ENCODE data around the gene ISL1. TPM values are rescaled to one million over a fixed set of nuclear protein-coding genes. Genes with fewer than 3 reads are reported as not detected.
A peak's percentile ranks its signal among the peaks of the same experiment; 100 is the strongest.

The ISL1 gene
- not detected for total RNA-seq
- long read RNA-seq, donor 1: 0 reads
- long read RNA-seq, donor 2: 0 reads

- intact Hi-C loops (cut with DNase I): no loop called here
- DNase-seq (ENCODE audit: low spot score): peak; percentile 79
Measured at GRCh38 chr5:51383131-51384121, at the start of gene ISL1. Gene ISL1 (plus strand): TSS chr5:51383448. CDS start chr5:51383672, 224 bp downstream.

- intact Hi-C loops (cut with DNase I): no loop called here
- DNase-seq (ENCODE audit: low spot score): no peak
Measured at GRCh38 chr5:51336878-51337277, 46.4 kb upstream of the ISL1 start.

- no peak for DNase-seq (ENCODE audit: low spot score)
- intact Hi-C loops (cut with DNase I): no loop called here
Measured at GRCh38 chr5:51345106-51345505, 38.1 kb upstream of the ISL1 start.

GRCh38 chr5:51347157-51347556, 36.1 kb upstream of the ISL1 start:
- intact Hi-C loops (cut with DNase I): no loop called here
- no peak for DNase-seq (ENCODE audit: low spot score)

GRCh38 chr5:51347704-51348103, 35.5 kb upstream of the ISL1 start:
- no peak for DNase-seq (ENCODE audit: low spot score)
- intact Hi-C loops (cut with DNase I): no loop called here

- intact Hi-C loops (cut with DNase I): no loop called here
- DNase-seq (ENCODE audit: low spot score): no peak
Measured at GRCh38 chr5:51371052-51371451, 12.2 kb upstream of the ISL1 start.

- intact Hi-C loops (cut with DNase I): no loop called here
Measured at GRCh38 chr5:51373880-51374523, 9.2 kb upstream of the ISL1 start.

GRCh38 chr5:51375084-51375483, 8.2 kb upstream of the ISL1 start:
- no peak for DNase-seq (ENCODE audit: low spot score)
- intact Hi-C loops (cut with DNase I): no loop called here

More at GRCh38 chr5:51373880-51374523, 9.2 kb upstream of the ISL1 start:
- no peak for DNase-seq (ENCODE audit: low spot score)

- no peak for DNase-seq (ENCODE audit: low spot score)
- intact Hi-C loops (cut with DNase I): no loop called here
Measured at GRCh38 chr5:51376509-51376908, 6.7 kb upstream of the ISL1 start.

GRCh38 chr5:51377151-51378060, 5.8 kb upstream of the ISL1 start:
- intact Hi-C loops (cut with DNase I): no loop called here
- DNase-seq (ENCODE audit: low spot score): no peak

GRCh38 chr5:51378061-51378409, 5.2 kb upstream of the ISL1 start:
- intact Hi-C loops (cut with DNase I): no loop called here
- no peak for DNase-seq (ENCODE audit: low spot score)

- intact Hi-C loops (cut with DNase I): no loop called here
- DNase-seq (ENCODE audit: low spot score): no peak
Measured at GRCh38 chr5:51378448-51379330, 4.6 kb upstream of the ISL1 start.

- DNase-seq (ENCODE audit: low spot score): no peak
- intact Hi-C loops (cut with DNase I): no loop called here
Measured at GRCh38 chr5:51379331-51379700, 3.9 kb upstream of the ISL1 start.

GRCh38 chr5:51380603-51381207, 2.5 kb upstream of the ISL1 start:
- intact Hi-C loops (cut with DNase I): no loop called here
- DNase-seq (ENCODE audit: low spot score): no peak

GRCh38 chr5:51381761-51382474, 1.3 kb upstream of the ISL1 start:
- intact Hi-C loops (cut with DNase I): no loop called here

GRCh38 chr5:51382521-51383130, 622 bp upstream of the ISL1 start:
- intact Hi-C loops (cut with DNase I): no loop called here
- no peak for DNase-seq (ENCODE audit: low spot score)

More at GRCh38 chr5:51381761-51382474, 1.3 kb upstream of the ISL1 start:
- no peak for DNase-seq (ENCODE audit: low spot score)

- DNase-seq (ENCODE audit: low spot score): no peak
- intact Hi-C loops (cut with DNase I): no loop called here
Measured at GRCh38 chr5:51384281-51384840, 1.1 kb downstream of the ISL1 start.
